Stimulated activated CD4-positive, alpha-beta T cell treated with anti-CD3 and anti-CD28 coated beads, Interleukin-1b, Interleukin-23, amount 100 ng/mL, for 24 hours (primary cell): ENCODE data around the gene LSM14B.
"Not testable (repeated sequence)": the region's sequence is repeated elsewhere in the genome, so short reads cannot be mapped to it uniquely, and the experiment has no call there.

Experiments used
- DNase-seq, 4 experiments: peaks; one replicate each; pipeline ENCODE4 v3.0.0-alpha.2; 2020; ENCODE audit warnings: low read depth in 4 of 4, low spot score in 1 of 4

The LSM14B gene

DNA sequence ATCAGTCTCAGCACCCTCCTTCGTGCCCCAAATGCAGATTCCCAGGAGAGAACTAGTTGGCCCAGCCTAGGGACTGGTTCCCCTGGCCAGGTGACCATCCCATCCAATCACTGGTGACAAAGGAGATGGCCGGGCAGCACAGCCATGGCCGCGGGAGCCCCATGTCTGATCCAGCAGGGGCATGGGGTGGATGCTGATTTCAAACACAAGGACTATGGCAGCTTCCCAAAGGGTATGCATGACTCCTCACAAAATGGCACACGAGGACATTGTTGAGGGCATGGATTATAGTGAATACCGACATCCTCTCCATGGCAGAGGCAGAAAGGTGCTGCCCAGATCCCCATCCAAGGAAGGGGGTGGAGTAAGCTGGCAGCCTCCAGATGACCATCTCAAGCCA lies 9.9 kb upstream of the LSM14B start:
- no peak for DNase-seq

DNA sequence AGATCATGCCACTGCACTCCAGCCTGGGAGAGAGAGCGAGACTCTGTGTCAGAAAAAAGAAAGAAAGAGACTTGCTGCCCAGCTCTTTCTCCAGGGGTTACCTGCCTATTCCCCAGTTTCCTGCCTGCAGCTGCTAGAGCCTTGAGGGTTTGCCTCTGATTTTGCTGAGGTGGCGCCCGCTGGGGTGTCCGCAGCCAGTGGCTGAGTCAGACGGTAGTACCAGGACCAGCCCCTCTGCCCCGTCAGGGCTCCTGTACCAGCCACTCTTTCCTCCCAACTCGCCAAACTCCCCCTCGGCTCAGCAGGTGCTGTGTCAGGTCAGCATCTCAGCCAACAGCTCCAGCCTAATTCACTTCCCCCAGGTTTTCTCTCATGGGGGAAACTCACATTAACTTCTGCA lies 7.4 kb upstream of the LSM14B start:
- no peak for DNase-seq

DNA sequence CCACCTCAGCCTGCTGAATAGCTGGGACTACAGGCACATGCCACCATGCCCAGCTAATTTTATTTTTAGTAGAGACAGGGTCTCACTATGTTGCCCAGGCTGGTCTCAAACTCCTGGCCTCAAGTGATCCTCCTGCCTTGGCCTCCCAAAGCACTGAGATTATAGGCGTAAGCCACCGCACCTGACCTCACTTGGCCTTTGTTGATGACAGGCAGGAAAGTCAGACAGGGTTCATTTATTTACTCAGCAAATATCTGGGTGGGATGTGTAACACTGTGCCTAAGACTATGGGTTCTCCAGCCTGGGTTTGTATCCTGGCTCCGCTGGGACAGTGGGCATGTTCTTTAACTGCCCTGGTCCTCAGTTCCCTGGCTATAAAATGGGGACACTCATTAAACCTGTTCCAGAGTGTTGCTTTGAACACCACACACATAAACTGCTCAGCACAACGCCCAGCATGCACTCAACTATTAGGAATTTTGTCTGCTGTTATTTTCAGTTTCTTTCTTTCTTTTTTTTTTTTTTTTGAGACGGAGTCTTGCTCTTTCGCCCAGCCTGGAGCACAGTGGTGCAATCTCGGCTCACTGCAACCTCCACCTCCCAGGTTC lies 6.4 kb upstream of the LSM14B start:
- DNase-seq = not testable (repeated sequence)

DNA sequence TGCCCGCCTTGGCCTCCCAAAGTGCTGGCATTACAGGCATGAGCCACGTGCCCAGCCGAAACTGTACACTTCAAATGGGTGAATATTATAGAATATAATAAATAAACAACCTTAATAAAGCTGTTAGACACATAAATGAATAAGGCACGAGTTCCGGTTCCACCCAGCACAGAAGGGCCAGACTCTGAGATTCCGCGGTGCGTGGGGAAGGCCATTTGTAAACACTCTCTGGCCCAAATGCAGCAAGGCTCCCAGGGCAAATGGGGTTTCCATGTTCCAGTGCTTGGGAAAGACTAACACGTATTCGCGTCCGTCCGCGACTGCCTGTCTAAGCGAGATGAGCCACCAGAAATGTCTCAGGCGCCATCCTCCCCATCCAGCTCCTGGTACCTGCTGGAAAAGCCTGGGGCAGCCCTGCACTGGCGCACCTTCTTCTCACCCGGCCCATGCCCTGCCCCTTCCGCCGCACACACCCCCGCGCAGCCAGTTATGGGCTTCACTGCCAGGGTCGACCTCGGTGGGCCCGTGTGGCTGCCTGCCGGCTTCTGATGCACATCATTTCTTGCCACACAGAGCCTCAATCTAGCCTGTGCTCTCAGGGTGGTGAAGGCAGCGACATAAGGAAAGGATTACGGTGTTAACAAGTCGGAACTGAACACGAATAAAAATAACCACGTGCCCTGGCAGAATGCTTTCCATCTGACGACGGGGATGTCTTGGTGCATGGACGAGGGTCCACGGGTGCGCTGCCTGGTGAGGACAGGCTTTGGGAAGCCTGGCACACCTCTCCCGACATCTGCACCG lies 5.5 kb upstream of the LSM14B start:
- no peak for DNase-seq

DNA sequence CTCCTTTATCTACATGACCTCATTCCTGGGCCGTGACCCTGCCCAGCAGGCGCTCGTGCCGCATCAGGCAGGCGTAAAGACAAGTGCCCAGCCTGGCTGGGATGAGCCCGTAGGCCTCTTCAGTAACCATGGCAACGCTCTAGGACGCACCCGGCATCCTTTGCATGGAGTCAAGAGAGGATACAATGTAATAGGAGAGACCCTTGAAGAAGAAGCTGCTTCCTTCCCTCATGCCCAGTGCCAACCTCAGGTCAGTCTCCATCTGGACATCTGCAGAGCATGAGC lies 5.0 kb upstream of the LSM14B start:
- no peak for DNase-seq

DNA sequence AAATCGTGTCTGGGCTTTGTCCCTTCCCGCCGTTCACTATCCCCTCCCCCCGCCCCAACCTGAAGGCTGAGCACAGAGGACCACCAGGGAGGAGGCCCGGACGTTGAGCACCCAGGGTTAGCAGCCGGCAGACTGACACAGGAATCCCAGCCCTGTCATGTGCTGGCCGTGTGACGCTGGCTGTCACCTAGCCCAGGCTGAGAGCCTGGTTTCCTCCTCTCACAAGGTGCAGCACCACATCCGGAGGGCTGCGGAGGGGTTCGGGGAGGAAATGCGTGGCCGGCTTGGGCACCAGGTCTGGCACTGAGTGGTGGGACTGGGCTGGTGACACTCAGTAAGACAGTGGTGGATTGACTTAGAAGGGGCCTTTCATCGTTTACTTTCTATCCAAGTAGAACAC lies 4.6 kb upstream of the LSM14B start:
- DNase-seq = no peak

DNA sequence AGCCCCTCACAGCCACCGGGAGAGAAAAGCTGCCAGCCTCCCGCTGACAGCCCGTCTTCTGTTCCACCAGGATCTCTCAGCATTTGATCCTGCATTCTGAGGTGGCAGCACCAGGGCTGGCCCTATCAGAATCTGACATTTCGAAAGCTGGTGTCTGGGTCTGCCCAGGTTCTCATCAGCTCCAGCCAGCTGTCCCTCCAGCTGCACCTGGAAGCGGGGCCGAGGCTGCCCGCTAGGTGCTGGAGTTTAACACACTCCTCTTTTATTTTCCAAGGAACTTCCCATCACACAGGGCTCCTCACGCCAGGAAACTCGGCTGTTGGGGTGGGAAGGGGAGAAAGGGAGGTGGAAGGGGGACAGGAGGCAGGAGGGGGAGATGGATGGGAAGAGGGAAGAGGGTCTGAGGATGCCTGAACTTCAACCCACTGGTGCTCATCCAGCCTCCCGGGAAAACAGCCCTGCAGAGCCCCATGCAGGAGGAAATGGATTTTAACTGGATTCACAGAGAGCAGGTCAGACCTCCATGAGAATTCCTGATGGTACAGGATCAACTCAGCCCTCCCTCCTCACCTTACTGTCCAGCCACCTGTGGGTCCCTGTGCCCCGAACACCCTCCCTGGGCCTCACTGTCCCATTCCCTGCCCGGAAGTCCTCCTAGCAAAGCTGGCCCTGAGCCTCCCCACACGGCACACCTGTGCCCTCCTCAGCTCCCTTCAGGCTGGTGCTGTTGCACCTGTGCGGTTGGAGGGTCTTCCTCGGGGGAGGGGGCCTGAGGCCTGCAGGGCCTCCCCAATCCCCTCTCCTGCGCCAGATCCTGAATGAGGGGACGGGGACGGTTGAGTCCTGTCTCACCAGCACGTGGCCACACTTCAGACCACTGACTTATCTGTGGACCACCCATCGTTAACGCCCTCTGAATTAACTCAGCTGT lies 3.9 kb upstream of the LSM14B start:
- DNase-seq = no peak

DNA sequence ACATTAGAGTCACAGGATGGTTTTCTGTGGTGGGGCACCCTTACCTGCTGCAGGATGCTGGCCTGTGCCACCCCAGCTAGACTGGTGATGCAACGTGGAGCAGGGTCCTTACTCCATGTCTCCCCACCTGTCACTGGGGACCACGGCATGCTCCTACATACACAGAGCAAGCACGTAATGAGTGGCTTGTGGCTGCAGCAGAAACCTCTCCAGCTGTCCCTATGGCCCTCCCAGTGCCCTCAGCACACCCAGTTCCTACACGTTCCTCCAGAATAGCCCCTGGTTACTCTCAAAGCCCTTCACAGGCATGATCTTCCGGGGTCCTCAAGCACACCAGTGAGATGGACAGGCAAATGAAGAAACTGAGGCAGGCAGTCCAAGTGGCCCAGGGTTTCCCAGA lies 3.2 kb upstream of the LSM14B start:
- DNase-seq = no peak

DNA sequence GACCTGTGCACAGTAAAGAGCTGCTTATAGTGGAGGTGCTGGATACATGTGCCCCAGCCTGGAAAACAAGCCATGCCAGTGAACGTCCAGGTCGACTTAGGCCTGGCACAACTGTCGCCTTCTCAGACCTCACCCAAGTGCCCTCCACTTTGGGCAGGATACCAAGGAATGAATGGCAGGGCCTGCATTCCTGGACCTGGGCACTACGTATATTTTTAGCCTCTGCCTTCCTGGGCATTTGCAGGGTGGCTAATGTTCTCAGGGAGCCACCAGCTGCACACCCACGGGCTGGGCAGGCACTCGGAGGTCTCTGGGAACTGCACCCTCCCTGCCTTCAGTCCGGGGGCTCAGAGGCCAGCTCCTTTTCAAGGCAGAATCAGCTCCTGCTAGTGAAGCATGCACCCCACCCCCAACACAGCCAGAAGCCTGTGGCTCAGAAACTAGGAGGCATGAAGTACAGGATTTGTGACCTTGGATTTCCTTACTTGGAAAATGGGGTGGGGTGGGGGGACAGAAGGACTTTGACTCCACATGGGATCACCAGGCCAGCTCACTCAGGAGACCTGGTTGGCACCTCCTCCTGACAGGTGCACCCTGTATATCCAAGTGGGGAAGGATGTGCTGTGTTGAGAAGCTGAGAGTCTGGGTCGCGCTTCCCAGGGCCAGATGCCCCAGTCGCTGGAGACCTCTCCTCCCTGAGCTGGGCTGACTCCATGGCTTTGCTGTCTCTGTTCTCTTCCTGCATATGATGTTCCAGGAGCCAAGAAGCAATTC lies 2.5 kb upstream of the LSM14B start:
- no peak for DNase-seq

DNA sequence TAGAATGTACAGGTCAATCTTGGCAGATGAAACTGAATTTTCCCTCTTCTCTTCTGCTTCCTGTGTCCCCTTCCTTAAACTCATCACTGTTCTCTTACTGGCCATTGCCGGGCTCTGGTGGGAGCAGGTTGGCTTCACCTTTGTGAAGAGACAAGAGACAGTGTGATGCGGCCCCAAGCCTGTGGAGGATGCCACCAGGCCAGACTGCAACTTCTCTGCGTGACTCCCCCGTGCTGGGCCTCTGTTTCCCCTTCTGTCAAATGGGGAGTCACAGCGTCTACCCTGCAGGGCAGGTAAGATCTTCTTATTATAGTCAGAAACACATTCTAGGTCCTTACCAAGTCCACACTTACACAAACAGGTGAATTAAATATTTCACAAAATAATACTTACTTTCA lies 1.9 kb upstream of the LSM14B start:
- no peak for DNase-seq

DNA sequence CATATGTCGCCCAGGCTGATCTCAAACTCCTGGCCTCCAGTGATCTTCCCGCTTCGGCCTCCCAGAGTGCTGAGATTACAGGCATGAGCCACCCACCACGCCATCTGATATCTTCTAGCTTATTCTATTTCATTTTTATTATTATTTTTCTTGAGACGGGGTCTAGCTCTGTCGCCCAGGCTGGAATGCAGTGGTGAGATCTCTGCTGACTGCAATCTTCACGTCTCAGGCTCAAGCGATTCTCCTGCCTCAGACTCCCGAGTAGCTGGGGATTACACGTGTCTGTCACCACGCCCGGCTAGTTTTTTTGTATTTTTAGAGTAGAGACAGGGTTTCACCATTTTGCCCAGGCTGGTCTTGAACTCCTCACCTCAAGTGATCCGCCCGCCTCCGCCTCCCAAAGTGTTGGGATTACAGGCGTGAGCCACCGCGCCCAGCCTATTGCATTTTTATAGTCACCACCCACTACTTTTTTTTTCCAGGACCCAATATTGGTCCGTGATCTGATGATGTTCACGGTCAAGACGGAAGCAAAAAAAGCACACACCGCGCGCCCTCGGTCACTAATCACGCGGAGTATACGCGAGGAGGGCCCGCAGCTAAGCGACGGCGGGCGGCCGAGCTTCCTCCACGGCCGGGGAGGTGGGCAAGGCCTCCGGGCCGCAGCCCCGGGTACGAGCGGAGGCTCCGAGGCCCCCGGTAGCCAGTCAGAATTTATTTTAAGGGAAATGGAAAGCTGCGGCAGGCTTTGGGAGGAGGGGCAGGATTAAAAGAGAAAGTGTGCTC lies 1.1 kb upstream of the LSM14B start:
- no peak for DNase-seq

DNA sequence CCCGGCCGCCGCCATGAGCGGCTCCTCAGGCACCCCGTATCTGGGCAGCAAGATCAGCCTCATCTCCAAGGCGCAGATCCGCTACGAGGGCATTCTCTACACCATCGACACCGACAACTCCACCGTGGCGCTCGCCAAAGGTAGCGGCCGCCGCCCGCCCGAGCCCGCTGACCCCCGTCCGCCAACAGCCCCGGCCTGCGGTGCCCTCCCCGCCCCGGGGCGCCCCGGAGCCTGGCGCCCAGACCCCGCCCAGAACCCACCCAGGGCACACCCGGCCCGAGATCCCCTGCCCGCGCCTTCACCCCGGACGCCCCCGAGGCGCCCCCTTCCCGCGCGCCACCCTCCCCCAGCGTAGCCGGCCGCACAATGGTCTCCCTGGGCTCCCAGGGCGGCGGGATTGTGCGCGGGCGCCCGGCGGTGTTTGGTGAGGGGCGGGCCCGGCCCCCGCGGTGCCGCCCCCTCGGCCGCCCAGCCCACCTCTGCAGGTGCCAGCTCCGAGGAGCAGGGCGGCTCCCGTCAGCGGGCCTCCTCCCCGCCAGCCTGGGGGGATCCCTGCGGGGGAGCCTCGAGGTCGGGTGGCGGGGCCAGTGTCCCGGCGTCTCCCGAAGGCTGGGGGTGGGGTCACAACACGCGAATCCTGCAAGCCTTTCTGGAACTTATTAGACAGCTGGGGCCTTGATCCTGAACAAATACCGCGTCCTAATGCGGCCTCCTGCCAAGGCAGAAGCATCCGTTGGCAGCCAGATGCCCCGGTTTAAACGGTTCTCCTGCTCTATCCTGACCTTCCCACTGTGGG lies 577 bp downstream of the LSM14B start:
- no peak for DNase-seq

DNA sequence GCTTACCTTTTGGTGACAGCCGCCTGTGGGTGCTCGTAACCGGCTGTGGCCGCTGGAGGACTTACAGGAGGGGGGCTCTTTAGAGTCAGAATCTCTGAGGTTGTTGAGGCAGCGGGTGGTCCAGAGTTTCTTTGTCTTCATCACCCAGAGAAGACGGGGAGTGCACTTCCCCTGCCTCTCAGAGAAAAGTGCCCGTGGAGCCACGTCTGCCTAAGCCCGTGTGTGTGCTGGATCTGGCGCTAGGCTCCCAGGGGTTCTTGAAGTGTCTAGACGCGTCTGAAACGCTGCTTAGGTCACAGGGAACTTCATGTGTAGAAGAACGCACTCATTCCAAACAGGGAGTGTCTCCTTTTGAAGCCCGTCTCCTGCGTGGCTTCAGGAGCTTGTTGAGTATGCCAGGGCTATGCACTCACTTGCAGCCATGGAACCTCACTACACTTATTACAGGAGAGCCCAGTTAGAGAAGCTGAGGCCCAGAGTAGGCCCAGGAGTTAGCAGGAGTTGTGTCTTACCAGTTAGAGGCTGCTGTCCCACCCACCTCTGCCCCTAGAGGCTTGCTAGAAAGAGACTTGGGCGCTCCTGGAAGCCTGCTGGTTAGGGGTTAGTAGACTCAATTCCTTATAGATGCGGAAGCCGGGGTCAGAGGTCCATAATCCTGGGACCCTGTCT lies 1.3 kb downstream of the LSM14B start:
- no peak for DNase-seq

DNA sequence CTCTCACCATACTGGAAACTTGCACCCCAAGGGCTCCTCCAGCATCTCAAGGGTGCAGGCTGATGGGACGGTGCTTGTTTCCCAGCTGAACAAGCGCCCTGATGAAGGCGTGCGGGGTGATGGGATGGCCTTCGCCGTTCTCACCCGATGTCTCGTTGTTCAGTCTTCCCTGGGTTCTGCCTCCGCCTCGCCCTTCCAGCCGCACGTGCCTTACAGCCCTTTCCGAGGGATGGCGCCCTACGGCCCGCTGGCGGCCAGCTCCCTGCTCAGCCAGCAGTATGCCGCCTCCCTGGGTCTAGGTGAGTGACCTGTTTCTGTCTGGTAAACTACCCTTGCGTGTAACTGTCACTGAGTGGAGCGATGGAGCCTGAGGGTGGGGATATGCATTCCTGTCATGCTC lies 3.9 kb downstream of the LSM14B start:
- DNase-seq = no peak

DNA sequence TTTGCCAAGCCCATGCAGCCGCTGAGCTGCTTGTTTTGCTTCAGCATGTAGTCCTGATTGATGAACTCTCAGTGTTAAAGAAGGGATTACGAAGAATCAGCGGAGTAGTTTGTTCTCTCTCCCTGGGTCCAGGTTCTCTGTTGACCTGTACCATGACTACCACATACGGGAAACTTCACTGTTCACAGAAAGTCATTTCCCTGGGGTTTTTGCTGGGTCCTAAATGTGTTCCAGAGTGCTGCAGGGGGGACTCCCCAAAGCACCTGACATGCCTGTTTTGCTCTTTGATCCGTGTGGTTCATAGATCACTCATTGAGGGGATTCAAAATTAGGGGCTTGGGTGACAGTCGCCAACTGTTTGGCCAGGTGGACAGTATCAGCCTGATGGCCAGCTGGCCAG lies 5.5 kb downstream of the LSM14B start:
- no peak for DNase-seq

DNA sequence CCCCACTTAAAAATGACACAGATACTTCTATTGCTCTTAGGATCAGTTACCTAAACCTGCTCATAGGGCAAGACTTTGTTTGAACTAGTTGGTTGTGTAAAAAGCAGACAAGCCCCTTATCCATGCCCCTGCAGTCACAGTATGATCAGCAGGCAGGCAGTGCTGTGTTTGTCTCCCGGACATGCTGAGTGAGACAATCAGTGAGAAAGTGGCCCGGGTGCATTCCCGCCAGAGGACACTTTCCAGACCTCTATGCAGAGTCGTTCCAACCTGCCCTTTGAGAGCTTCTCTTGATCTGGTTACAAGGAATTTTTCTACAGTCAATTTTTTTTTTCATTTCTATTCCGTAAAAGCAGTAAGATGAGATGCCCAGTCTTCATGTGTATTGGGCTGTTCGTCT lies 6.2 kb downstream of the LSM14B start:
- no peak for DNase-seq

DNA sequence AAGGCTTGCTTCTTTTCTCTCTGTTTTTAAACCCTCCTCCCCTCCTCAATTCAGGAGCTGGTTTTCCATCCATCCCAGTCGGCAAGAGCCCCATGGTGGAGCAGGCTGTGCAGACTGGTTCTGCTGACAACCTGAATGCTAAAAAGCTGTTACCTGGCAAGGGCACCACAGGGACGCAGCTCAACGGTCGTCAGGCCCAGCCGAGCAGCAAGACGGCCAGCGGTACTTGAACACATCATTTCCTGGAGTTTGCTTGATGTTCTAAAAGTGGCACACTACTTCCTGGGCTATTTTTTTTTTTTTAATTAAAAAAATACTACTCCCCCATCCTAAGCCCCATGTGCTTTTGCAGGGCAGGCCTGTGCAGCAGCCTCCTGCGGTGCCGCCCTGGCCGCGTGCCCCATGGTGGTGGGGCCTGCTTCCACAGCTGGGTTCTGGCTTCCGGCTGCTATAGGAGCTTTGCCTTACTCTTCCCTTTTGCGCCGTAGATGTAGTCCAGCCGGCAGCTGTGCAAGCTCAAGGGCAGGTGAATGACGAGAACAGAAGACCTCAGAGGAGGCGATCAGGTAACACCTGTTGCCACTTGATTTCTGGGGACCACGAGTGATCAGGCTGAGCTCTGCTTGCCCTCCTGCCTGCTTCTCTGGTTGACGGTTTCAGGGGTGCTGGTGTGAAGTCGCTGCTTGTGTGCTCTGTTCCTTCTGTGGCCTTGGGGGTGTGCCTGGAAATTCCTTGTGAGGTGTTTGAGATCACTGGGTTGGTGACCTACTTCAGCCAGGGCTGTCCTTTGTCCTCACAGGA lies 7.7 kb downstream of the LSM14B start:
- no peak for DNase-seq

DNA sequence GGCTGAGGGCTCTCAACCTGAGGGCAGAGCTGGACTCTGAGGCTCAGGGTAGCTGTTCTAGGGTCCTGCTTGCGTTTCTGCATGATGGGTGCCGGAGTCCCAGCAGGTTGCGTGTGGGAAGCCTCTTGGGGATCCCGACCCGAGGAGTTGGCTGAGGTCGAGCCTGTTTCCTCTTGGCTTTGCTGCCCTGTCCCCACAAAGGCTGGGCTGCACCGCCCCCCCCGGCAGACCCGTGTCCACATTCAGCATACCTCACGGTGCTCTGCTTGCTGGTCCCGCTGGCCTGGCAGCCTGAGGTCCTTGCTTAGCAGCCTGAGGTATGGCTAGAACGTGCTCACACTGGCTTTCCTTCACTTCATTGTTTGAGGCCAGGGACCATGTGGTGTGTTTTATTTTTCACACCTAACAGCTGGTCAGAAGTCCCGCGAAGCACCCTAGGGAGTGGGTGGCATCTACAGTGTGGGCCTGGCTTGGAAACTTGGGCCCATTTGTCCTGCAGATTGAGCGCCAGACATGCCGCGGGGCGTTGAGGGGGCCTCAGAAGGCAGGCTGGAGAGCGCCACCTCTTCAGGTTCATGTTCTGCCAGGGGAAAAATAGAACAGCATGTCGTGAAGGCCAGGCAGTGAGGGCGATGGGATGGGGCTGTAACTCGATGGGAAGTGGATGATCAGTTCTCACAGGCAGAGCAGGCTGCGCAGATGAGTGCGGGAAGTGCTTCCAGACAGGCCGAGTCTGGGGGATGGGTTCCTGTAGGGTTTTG lies 9.5 kb downstream of the LSM14B start:
- DNase-seq = no peak
